GM18520 (cell line): Measurements from ENCODE around the gene ZDHHC14.

ENCODE experiments used
- ATAC-seq: cut with Tn5 transposase; IDR thresholded peaks from one replicate; pipeline ENCODE4 v1.9.1; 2021; ENCODE audit not compliant: unreplicated experiment

ZDHHC14 gene

GRCh38 chr6:157490611-157491269, 109.8 kb downstream of the ZDHHC14 start:
- no peak for ATAC-seq

GRCh38 chr6:157491571-157492232, 110.7 kb downstream of the ZDHHC14 start:
- no peak for ATAC-seq

GRCh38 chr6:157492249-157492648, 111.3 kb downstream of the ZDHHC14 start:
- ATAC-seq = no peak

- ATAC-seq = no peak
Measured at GRCh38 chr6:157492741-157493140, 111.8 kb downstream of the ZDHHC14 start.

- no peak for ATAC-seq
Measured at GRCh38 chr6:157493173-157493572, 112.2 kb downstream of the ZDHHC14 start.

GRCh38 chr6:157493576-157493975, 112.6 kb downstream of the ZDHHC14 start:
- ATAC-seq = no peak

- ATAC-seq = no peak
Measured at GRCh38 chr6:157494132-157494710, 113.2 kb downstream of the ZDHHC14 start.

- ATAC-seq = no peak
Measured at GRCh38 chr6:157496534-157497095, 115.6 kb downstream of the ZDHHC14 start.

- no peak for ATAC-seq
Measured at GRCh38 chr6:157497579-157497978, 116.6 kb downstream of the ZDHHC14 start.

GRCh38 chr6:157498817-157499216, 117.8 kb downstream of the ZDHHC14 start:
- ATAC-seq = peak; percentile 41

GRCh38 chr6:157500022-157500421, 119.0 kb downstream of the ZDHHC14 start:
- ATAC-seq = no peak

GRCh38 chr6:157503018-157503747, 122.2 kb downstream of the ZDHHC14 start:
- ATAC-seq = no peak

- ATAC-seq = no peak
Measured at GRCh38 chr6:157505912-157506491, 125.0 kb downstream of the ZDHHC14 start.

GRCh38 chr6:157510323-157511188, 129.6 kb downstream of the ZDHHC14 start:
- ATAC-seq = no peak

- ATAC-seq = no peak
Measured at GRCh38 chr6:157511682-157512381, 130.8 kb downstream of the ZDHHC14 start.

- ATAC-seq = no peak
Measured at GRCh38 chr6:157512382-157512682, 131.3 kb downstream of the ZDHHC14 start.

- no peak for ATAC-seq
Measured at GRCh38 chr6:157513004-157513603, 132.1 kb downstream of the ZDHHC14 start.

- no peak for ATAC-seq
Measured at GRCh38 chr6:157513619-157514485, 132.9 kb downstream of the ZDHHC14 start.
